Endothelial cell of umbilical vein (primary cell): Measurements from ENCODE around the gene DPP10. TPM values are rescaled to one million over a fixed set of nuclear protein-coding genes. Genes with fewer than 3 reads are reported as not detected.

ENCODE experiments used
- BruUV-seq: library from RNA; stranded (reverse); fragments of 400-500 nt; replicated peaks from 2 replicates; lab custom pipeline; 2021; lab: Mats Ljungman, UMichigan
- CTCF ChIA-PET: fragments of 300-600, 350-600 bp; sonication (Branson Sonifier 250); formaldehyde crosslinking; loops from one replicate; lab custom pipeline; 2021; ENCODE audit warnings: antibody characterized with exemption, inconsistent platforms; lab: Charles Lee
- POLR2A ChIA-PET: fragments of 300-600, 350-600 bp; sonication (Branson Sonifier 250); formaldehyde crosslinking; loops from one replicate; lab custom pipeline; 2021; ENCODE audit warnings: antibody characterized with exemption, inconsistent platforms; lab: Charles Lee
- DNase-seq: peaks from one replicate; pipeline ENCODE4 v3.0.0-alpha.2; 2011; ENCODE audit warnings: low read depth, low spot score
- FAIRE-seq: peaks from 2 replicates; lab custom pipeline; 2011; peaks lifted over from hg19 to GRCh38; lab: Jason Lieb, UNC
- H2AFZ ChIP-seq: 2 replicates; pipeline ENCODE4 v1.6.0; 2012; ENCODE audit warnings: low read depth, low read length, control low read depth, inconsistent platforms
- H3K27ac ChIP-seq: 2 replicates; pipeline ENCODE4 v1.5.1; 2011; ENCODE audit warnings: low read depth, mild to moderate bottlenecking, control low read depth, low read length, moderate library complexity; ENCODE audit not compliant: insufficient read depth
- H3K27me3 ChIP-seq, 2 experiments: 2 replicates each; pipeline versions ENCODE4 v1.6.0 to v1.6.1; 2011; ENCODE audit warnings: low read length in 2 of 2, mixed read lengths in 1 of 2; ENCODE audit not compliant: control insufficient read depth in 2 of 2, insufficient read depth in 2 of 2
- H3K36me3 ChIP-seq, 2 experiments: 2 replicates in 1 of 2; 3 replicates in 1 of 2; pipeline ENCODE4 v1.5.1; 2011; ENCODE audit warnings: low read length in 2 of 2, mild to moderate bottlenecking in 1 of 2, moderate library complexity in 1 of 2; ENCODE audit not compliant: control insufficient read depth in 2 of 2, insufficient read depth in 2 of 2; ENCODE audit errors: extremely low read depth in 1 of 2
- H3K4me1 ChIP-seq: 3 replicates; pipeline ENCODE4 v1.5.1; 2011; ENCODE audit warnings: mild to moderate bottlenecking, low read length; ENCODE audit not compliant: control insufficient read depth, insufficient read depth; ENCODE audit errors: extremely low read depth
- H3K4me2 ChIP-seq: 2 replicates; pipeline ENCODE4 v1.6.1; 2011; ENCODE audit warnings: low read length, control low read depth, mixed read lengths; ENCODE audit not compliant: insufficient read depth
- H3K4me3 ChIP-seq, 3 experiments: fragments of 200-600 bp in 1 of 3; sonication (generic), shearing (Covaris generic) in 1 of 3; replicated peaks in 1 of 3; 2 replicates each; pipeline ENCODE4 v1.5.1; 2011 to 2016; ENCODE audit warnings: control low read depth in 3 of 3, low read length in 3 of 3, mild to moderate bottlenecking in 2 of 3, inconsistent platforms in 1 of 3, low read depth in 1 of 3, moderate library complexity in 1 of 3; ENCODE audit not compliant: insufficient read depth in 1 of 3
- H3K79me2 ChIP-seq: 2 replicates; pipeline ENCODE4 v1.6.0; 2012; ENCODE audit warnings: low read length, inconsistent platforms; ENCODE audit not compliant: control insufficient read depth, insufficient read depth
- H3K9ac ChIP-seq: replicated peaks from 2 replicates; pipeline ENCODE3; 2011; ENCODE audit warnings: low read length, control low read depth; ENCODE audit not compliant: insufficient read depth; ENCODE audit errors: extremely low read depth
- H3K9me1 ChIP-seq: replicated peaks from 3 replicates; pipeline ENCODE4 v1.6.0; 2011; ENCODE audit warnings: mild to moderate bottlenecking, low read length; ENCODE audit not compliant: control insufficient read depth, insufficient read depth; ENCODE audit errors: extremely low read depth
- H3K9me3 ChIP-seq: replicated peaks from 2 replicates; pipeline ENCODE4 v1.5.1; 2012; ENCODE audit warnings: low read length, inconsistent platforms; ENCODE audit not compliant: control insufficient read depth, insufficient read depth
- H4K20me1 ChIP-seq: replicated peaks from 2 replicates; pipeline ENCODE3; 2011; ENCODE audit warnings: mild to moderate bottlenecking, low read length; ENCODE audit not compliant: control insufficient read depth, insufficient read depth; ENCODE audit errors: extremely low read depth
- CTCF ChIP-seq, 2 donors: IDR thresholded peaks; 1 replicate in 1 of 2; 2 replicates in 1 of 2; pipeline ENCODE4 v1.5.1; 2011; ENCODE audit warnings: low read length in 2 of 2, mild to moderate bottlenecking in 2 of 2, moderate library complexity in 2 of 2, control low read depth in 1 of 2, inconsistent platforms in 1 of 2, low read depth in 1 of 2; ENCODE audit not compliant: insufficient read depth in 1 of 2; ENCODE audit errors: extremely low read depth in 1 of 2
- EZH2 ChIP-seq: IDR thresholded peaks from 2 replicates; pipeline ENCODE4 v1.6.1; 2012; ENCODE audit warnings: borderline replicate concordance, low read depth, mild to moderate bottlenecking, moderate library complexity, low read length, inconsistent platforms; ENCODE audit not compliant: severe bottlenecking
- FOS ChIP-seq: IDR thresholded peaks from 2 replicates; pipeline ENCODE4 v1.6.1; 2011; ENCODE audit warnings: mild to moderate bottlenecking, low read length, moderate library complexity, borderline replicate concordance; ENCODE audit not compliant: insufficient read depth
- GATA2 ChIP-seq: IDR thresholded peaks from 2 replicates; pipeline ENCODE4 v1.7.0; 2011; ENCODE audit warnings: low read depth, mild to moderate bottlenecking, moderate library complexity, mixed read lengths, low read length; ENCODE audit not compliant: insufficient read length, insufficient read depth
- JUN ChIP-seq: IDR thresholded peaks from 2 replicates; pipeline ENCODE4 v1.6.1; 2011; ENCODE audit warnings: borderline replicate concordance, low read depth; ENCODE audit not compliant: insufficient read length, insufficient read depth
- MAX ChIP-seq: IDR thresholded peaks from 2 replicates; pipeline ENCODE4 v1.6.1; 2011; ENCODE audit not compliant: insufficient read depth, insufficient read length
- MYC ChIP-seq: IDR thresholded peaks from one replicate; pipeline ENCODE4 v1.6.1; 2011; ENCODE audit warnings: mild to moderate bottlenecking, low read depth, low read length
- POLR2A ChIP-seq: IDR thresholded peaks from 2 replicates; pipeline ENCODE4 v1.6.1; 2012; ENCODE audit warnings: low read depth, mild to moderate bottlenecking, control low read depth, low read length
- POLR2AphosphoS5 ChIP-seq: IDR thresholded peaks from 2 replicates; pipeline ENCODE4 v1.6.1; 2012; ENCODE audit warnings: low read depth, mild to moderate bottlenecking, control low read depth, low read length, moderate library complexity; ENCODE audit not compliant: insufficient read depth
- dilution Hi-C: fragments of 300-500 bp; cut with MboI; formaldehyde crosslinking; loops from one replicate; pipeline ENCODE4 v1.15.0; 2019; ENCODE audit warnings: low sequenced_read_pairs; ENCODE audit not compliant: extremely low pct_ligation_motif_present
- intact Hi-C: fragments of 100-400 bp; cut with micrococcal nuclease; formaldehyde crosslinking; loops from one replicate; pipeline ENCODE4 v1.10.0; 2022
- polyA plus RNA-seq, 4 experiments: library from polyadenylated mRNA; depleted of rRNA in 3 of 4; stranded (reverse) in 3 of 4; unstranded in 1 of 4; fragments of >200 nt; gene quantifications; 2 replicates each; pipeline versions ENCODE4 v1.2.1 to v1.2.3, GENCODE V29; 2011 to 2012; ENCODE audit warnings: missing spikeins in 1 of 4
- total RNA-seq: library from RNA; stranded (reverse); gene quantifications from 2 replicates; pipeline ENCODE4 v1.2.3, GENCODE V29; 2021

The DPP10 gene
- total and polyA plus RNA-seq, 2 donors (not counting 3 experiments of a cell fraction or from before 2014, with no cell fraction given), result not detected

- ChIA-PET POLR2A (no interaction called here), CTCF (no interaction called here)
- Histone ChIP-seq H4K20me1 (no peaks in the 10 kb centered on the region), H3K79me2 (no peaks in the 10 kb centered on the region), H2AFZ (no peak overlapping the region), H3K4me2 (no peak overlapping the region), H3K9ac (no peak overlapping the region), H3K36me3 (no peaks in the 10 kb centered on the region), H3K27ac (no peak overlapping the region), H3K4me1 (no peaks in the 10 kb centered on the region), H3K9me1 (no peaks in the 10 kb centered on the region), H3K27me3 (no peaks in the 10 kb centered on the region), H3K9me3 (peaks cover 4% of the 10 kb centered on the region), H3K4me3 (no peak overlapping the region)
- intact Hi-C loops, result no loop called here
- no peak for DNase-seq
- TF ChIP-seq POLR2AphosphoS5 (no peak), JUN (no peak), POLR2A (no peak), MYC (no peak), GATA2 (no peak), MAX (no peak), FOS (no peak), CTCF (IDR thresholded peaks at IDR 0.05; ENCODE audit: extremely low read depth in 1 of 2, insufficient read depth in 1 of 2, low read depth in 1 of 2, low read length in 2 of 2) (no peak), EZH2 (no peak)
- dilution Hi-C loops, result no loop called here
- no peak for FAIRE-seq
- BruUV-seq, result no TSS peak
Measured at GRCh38 chr2:114527330-114527983, 85.0 kb downstream of the DPP10 start.
